GM12892 (cell line): ENCODE results near the gene ARL6IP5.

Source experiments
- POLR2A ChIP-seq: IDR thresholded peaks from 2 replicates; pipeline ENCODE4 v1.6.1; 2011; ENCODE audit warnings: low read depth, low read length, control low read depth
- TAF1 ChIP-seq: IDR thresholded peaks from 2 replicates; pipeline ENCODE4 v1.6.1; 2011; ENCODE audit warnings: low read depth, mild to moderate bottlenecking, control low read depth, low read length, borderline replicate concordance

DNA sequence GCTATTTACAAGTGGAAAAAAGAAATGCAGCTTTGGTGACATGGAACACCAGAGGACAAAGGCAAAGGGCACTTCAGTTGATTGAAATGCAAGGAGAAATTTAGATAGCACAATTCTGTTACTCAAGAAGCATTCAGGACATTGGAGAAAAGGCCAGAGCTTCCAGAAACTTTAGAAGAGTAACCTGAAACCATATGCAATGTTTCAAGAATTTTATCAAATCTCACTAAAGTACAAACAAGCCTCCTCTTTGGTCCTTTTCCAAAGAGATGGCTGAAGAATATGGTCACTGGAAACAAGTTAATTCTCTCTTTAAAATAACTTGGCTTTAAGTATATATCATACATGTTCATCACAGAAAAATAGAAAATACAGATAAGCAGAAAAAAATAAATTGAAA is 52.3 kb downstream of the ARL6IP5 start:
- TF ChIP-seq POLR2A (no peak), TAF1 (no peak)
